ENCODE data around the gene MYL10. TPM values are rescaled to one million over a fixed set of nuclear protein-coding genes. Genes with fewer than 3 reads are reported as not detected.

Gene MYL10
- 0.30 TPM for polyA plus RNA-seq (2013, experiment 1 of 2)
- polyA plus RNA-seq (2013, experiment 2 of 2) = not detected

DNA sequence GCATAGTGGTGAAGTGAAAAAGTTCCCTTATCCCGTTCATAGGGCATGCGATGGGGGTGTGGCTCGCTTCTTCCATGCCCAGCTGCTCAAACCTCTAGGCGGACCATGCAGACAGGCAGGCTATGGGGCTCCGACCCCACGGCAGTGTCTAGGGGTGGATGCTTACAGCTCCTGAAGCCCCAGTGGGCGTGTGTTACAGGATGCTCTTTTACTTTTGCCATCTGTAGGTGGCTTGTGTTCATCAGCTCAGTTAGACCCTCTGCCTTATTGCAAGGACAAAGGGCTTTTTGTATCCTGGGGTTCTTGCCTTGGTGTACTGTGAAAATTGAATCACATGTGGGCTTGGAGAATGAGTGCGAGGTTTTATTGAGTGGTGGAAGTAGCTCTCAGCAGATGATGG, at the start of gene MYL10:
MYL10 (minus strand) TSS at position 126 of the 400 bp plus-strand sequence. CDS start 178 bp downstream, outside the sequence.
- H3K4me3 ChIP-seq (ENCODE audit: low read length) = no peak within 1 kb of the TSS
- 0 out of 2 replicates have a peak, but pooled peaks cover 5% of the 10 kb centered on the region for H3K9me3 ChIP-seq (ENCODE audit: insufficient read depth, low read depth, low read length)
- H3K36me3 ChIP-seq (ENCODE audit: insufficient read depth, low read length) = no peaks in the 10 kb centered on the region
- H3K27ac ChIP-seq (ENCODE audit: low read depth, low read length) = no peak within 1 kb of the TSS
- no peak within 1 kb of the TSS for H3K9ac ChIP-seq (ENCODE audit: low read depth, low read length)
- peaks cover 17% of the 10 kb centered on the region for H3K4me1 ChIP-seq (ENCODE audit: insufficient read depth, low read length)
- 89% methylated on average over 8 of the region's 8 CpGs for WGBS
- no peaks in the 10 kb centered on the region for H3K27me3 ChIP-seq (ENCODE audit: insufficient read depth, low read length)

DNA sequence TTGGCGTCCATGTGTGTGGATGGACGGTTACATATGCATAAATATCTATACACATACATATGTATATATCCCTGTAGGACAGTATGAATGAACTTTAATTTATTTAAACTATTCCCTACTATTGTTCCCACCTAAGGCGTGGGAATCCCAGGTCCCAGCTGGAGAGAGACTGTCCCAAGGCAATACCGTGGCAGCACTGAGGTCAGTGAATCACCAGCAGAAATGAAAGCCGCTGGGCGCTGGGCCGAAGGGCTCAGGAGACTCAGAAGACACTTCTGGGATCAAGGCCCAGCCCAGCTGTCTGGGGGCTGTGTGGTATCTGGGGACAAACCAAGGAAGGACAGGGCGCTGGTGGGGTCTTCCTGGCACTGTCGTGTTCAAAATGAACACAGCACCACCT, 49.6 kb upstream of the MYL10 start:
- H3K27me3 ChIP-seq (ENCODE audit: insufficient read depth, low read length) = no peaks in the 10 kb centered on the region
- WGBS = 84% methylated on average over 7 of the region's 9 CpGs
- H3K27ac ChIP-seq (ENCODE audit: low read depth, low read length) = no peak overlapping the region
- no peaks in the 10 kb centered on the region for H3K9me3 ChIP-seq (ENCODE audit: insufficient read depth, low read depth, low read length)
- no peak overlapping the region for H3K4me3 ChIP-seq (ENCODE audit: low read length)
- no peak overlapping the region for H3K9ac ChIP-seq (ENCODE audit: low read depth, low read length)
- H3K4me1 ChIP-seq (ENCODE audit: insufficient read depth, low read length) = peaks cover 11% of the 10 kb centered on the region; the same call in 1 of the 2 replicates
- no peaks in the 10 kb centered on the region for H3K36me3 ChIP-seq (ENCODE audit: insufficient read depth, low read length)

DNA sequence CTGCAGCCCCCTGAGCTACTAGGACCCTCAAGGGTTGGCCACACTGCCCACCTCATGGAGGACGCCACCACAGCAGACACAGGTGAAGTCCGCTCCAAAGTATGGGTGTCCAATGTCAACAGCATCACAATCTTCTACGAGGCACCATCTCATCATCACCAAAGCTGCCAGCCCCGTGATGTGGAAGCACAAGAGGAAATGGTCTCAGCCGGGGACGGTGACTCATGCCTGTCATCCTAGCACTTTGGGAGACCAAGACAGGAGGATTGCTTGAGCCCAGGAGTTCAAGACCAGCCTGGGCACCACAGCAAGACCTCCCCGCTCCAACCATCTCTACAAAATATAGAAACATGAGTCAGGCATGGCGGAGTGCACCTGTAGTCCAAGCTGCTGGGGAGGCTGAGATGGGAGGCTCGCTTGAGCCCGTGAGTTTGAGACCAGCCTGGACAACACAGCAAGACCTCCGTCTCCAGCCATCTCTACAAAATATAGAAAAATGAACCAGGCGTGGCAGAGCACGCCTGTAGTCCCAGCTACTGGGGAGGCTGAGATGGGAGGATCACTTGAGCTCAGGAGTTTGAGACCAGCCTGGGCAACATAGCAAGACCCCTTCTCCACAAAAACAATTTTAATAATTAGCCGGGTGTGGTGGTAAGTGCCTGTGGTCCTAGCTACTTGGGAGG, 48.8 kb upstream of the MYL10 start:
- Histone ChIP-seq H3K27me3 (ENCODE audit: insufficient read depth, low read length) (no peaks in the 10 kb centered on the region), H3K9ac (ENCODE audit: low read depth, low read length) (no peak overlapping the region), H3K4me1 (ENCODE audit: insufficient read depth, low read length) (peaks cover 11% of the 10 kb centered on the region; the same call in 1 of the 2 replicates), H3K27ac (ENCODE audit: low read depth, low read length) (no peak overlapping the region), H3K4me3 (ENCODE audit: low read length) (no peak overlapping the region), H3K9me3 (ENCODE audit: insufficient read depth, low read depth, low read length) (no peaks in the 10 kb centered on the region), H3K36me3 (ENCODE audit: insufficient read depth, low read length) (no peaks in the 10 kb centered on the region)
- WGBS = 90% methylated on average over 14 of the region's 14 CpGs

DNA sequence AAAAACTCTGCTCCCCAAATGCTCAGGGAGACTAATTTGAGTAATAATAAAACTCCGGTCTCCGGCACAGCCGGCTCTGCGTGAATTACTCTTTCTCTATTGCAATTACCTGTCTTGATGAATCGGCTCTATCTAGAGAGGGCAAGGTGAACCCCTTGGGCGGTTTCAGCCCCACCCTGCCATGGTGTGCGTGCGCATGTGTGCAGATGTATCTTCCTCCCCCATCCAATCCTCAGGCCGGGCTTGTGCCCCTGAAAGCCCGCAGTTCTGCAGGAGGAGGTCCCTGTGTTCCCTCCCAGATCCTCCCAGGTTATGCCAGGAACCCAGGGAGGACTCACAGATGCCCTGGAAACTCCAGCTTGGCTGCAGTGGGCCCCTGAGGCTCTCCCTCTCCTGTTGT, 48.3 kb upstream of the MYL10 start:
- WGBS = 81% methylated on average over 10 of the region's 10 CpGs
- no peaks in the 10 kb centered on the region for H3K36me3 ChIP-seq (ENCODE audit: insufficient read depth, low read length)
- no peak overlapping the region for H3K4me3 ChIP-seq (ENCODE audit: low read length)
- H3K4me1 ChIP-seq (ENCODE audit: insufficient read depth, low read length) = peaks cover 11% of the 10 kb centered on the region; the same call in 1 of the 2 replicates
- H3K9ac ChIP-seq (ENCODE audit: low read depth, low read length) = no peak overlapping the region
- no peaks in the 10 kb centered on the region for H3K9me3 ChIP-seq (ENCODE audit: insufficient read depth, low read depth, low read length)
- no peak overlapping the region for H3K27ac ChIP-seq (ENCODE audit: low read depth, low read length)
- no peaks in the 10 kb centered on the region for H3K27me3 ChIP-seq (ENCODE audit: insufficient read depth, low read length)

DNA sequence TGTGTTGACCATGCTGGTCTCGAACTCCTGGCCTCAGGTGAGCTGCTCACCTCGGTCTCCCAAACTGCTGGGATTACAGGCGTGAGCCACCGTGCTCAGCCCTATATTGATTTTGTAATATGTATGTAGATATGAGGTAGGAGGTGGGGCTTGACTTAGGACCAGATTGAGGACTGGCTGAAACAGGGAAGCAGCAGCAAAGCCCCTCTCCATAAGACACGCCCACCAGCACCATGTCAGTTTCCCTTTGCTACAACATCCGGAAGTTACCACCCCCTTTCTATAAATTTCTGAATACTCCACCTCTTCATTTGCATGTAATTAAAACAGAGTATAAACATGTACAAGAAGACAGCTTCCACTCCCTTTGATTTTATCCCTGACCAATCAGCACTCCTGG, 47.9 kb upstream of the MYL10 start:
- Histone ChIP-seq H3K27me3 (ENCODE audit: insufficient read depth, low read length) (no peaks in the 10 kb centered on the region), H3K27ac (ENCODE audit: low read depth, low read length) (no peak overlapping the region), H3K9me3 (ENCODE audit: insufficient read depth, low read depth, low read length) (no peaks in the 10 kb centered on the region), H3K9ac (ENCODE audit: low read depth, low read length) (no peak overlapping the region), H3K36me3 (ENCODE audit: insufficient read depth, low read length) (no peaks in the 10 kb centered on the region), H3K4me1 (ENCODE audit: insufficient read depth, low read length) (peaks cover 11% of the 10 kb centered on the region; the same call in 1 of the 2 replicates), H3K4me3 (ENCODE audit: low read length) (no peak overlapping the region)
- WGBS = 81% methylated on average over 6 of the region's 6 CpGs

DNA sequence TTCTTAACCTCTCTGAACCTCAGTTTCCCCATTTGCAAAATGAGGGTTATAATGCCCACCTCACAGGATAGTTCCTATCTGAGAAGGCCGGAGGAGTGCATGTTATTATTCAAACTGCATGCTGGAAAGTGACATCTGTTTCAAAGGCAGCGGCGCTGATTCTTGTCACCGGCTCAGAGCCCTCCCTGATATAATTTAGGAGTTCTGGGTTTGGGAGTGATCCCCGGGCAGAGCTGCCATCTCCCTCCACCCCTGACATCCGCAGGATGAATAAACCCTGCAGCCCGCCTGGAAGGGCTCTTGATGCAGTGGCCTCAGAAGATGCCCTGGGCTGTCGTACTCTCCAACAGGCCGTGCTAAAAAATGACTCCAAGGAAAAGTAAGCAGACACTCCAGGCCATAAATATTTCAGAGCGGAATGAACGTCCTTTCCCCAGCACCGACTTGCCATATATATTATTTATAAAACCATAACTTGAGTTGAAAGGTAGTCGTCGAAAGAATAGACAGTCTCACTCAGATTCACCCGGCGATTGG, 47.0 kb upstream of the MYL10 start:
- H3K9me3 ChIP-seq (ENCODE audit: insufficient read depth, low read depth, low read length) = no peaks in the 10 kb centered on the region
- no peak overlapping the region for H3K27ac ChIP-seq (ENCODE audit: low read depth, low read length)
- no peak overlapping the region for H3K4me3 ChIP-seq (ENCODE audit: low read length)
- WGBS = 95% methylated on average over 14 of the region's 16 CpGs
- H3K36me3 ChIP-seq (ENCODE audit: insufficient read depth, low read length) = no peaks in the 10 kb centered on the region
- no peak overlapping the region for H3K9ac ChIP-seq (ENCODE audit: low read depth, low read length)
- peaks cover 14% of the 10 kb centered on the region; the same call in 1 of the 2 replicates for H3K4me1 ChIP-seq (ENCODE audit: insufficient read depth, low read length)
- no peaks in the 10 kb centered on the region for H3K27me3 ChIP-seq (ENCODE audit: insufficient read depth, low read length)

DNA sequence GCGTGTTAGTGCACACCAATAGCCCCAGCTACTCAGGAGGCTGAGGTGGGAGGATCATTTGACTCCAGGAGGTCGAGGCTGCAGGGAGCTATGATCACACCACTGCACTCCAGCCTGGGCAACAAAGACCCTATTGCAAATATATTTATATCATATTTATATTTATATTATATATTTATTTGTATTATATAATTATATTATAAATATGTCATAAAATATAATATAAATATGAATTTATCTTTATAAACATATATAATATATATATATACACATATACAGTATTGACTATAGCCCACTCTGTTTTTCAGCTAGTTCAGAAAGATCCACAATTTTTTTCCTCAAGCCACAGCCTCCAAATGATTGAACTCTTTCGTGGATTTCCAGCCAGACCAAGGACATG, 45.3 kb upstream of the MYL10 start:
- 81% methylated on average over 3 of the region's 3 CpGs for WGBS
- Histone ChIP-seq H3K9me3 (ENCODE audit: insufficient read depth, low read depth, low read length) (no peaks in the 10 kb centered on the region), H3K36me3 (ENCODE audit: insufficient read depth, low read length) (no peaks in the 10 kb centered on the region), H3K27ac (ENCODE audit: low read depth, low read length) (no peak overlapping the region), H3K4me3 (ENCODE audit: low read length) (no peak overlapping the region), H3K9ac (ENCODE audit: low read depth, low read length) (no peak overlapping the region), H3K27me3 (ENCODE audit: insufficient read depth, low read length) (no peaks in the 10 kb centered on the region), H3K4me1 (ENCODE audit: insufficient read depth, low read length) (peaks cover 14% of the 10 kb centered on the region; the same call in 1 of the 2 replicates)

DNA sequence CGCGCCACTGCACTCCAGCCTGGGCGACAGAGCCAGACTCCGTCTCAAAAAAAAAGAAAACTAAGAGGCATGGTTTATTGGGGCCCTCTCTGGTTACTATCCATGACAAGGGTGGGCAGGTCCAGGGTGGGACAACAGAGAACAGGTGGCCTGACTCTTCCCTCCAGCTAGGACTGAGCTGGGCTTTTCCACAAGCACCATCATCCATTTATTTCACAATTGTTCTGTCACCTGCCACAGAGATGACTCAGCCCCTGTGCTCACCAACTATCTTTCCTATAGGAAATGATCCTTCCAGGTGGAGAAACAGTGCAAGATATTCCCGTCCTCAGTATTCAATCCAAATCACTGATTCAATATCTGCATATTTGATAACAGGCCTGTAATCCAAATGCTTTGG, 44.9 kb upstream of the MYL10 start:
- Histone ChIP-seq H3K27ac (ENCODE audit: low read depth, low read length) (no peak overlapping the region), H3K4me3 (ENCODE audit: low read length) (no peak overlapping the region)
- WGBS = 90% methylated on average over 5 of the region's 5 CpGs

DNA sequence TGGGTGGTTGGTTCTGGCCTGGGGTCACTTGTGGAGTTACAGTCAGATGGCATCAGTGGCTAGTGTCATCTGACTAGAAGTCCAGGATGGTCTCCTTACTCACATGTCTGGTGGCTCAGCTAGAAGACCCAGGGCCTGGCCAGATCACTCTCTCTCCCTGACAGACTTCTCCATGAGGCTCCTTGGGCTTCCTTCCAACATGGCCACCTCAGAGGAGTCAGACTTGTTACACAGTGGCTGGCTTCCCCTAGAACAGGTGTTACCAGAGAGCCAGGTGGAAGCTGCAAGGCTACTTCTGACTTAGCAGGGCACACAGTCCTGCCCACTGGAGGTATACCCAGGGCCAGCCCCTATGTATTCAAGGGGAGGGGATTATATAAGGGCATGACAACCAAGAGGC, 44.2 kb upstream of the MYL10 start:
- Histone ChIP-seq H3K4me3 (ENCODE audit: low read length) (no peak overlapping the region), H3K4me1 (ENCODE audit: insufficient read depth, low read length) (peaks cover 14% of the 10 kb centered on the region; the same call in 1 of the 2 replicates), H3K36me3 (ENCODE audit: insufficient read depth, low read length) (no peaks in the 10 kb centered on the region), H3K9ac (ENCODE audit: low read depth, low read length) (no peak overlapping the region), H3K9me3 (ENCODE audit: insufficient read depth, low read depth, low read length) (no peaks in the 10 kb centered on the region), H3K27me3 (ENCODE audit: insufficient read depth, low read length) (no peaks in the 10 kb centered on the region), H3K27ac (ENCODE audit: low read depth, low read length) (no peak overlapping the region)

More for the DNA sequence above, 44.9 kb upstream of the MYL10 start:
- H3K9me3 ChIP-seq (ENCODE audit: insufficient read depth, low read depth, low read length) = no peaks in the 10 kb centered on the region
- H3K36me3 ChIP-seq (ENCODE audit: insufficient read depth, low read length) = no peaks in the 10 kb centered on the region
- no peaks in the 10 kb centered on the region for H3K27me3 ChIP-seq (ENCODE audit: insufficient read depth, low read length)
- H3K9ac ChIP-seq (ENCODE audit: low read depth, low read length) = no peak overlapping the region
- peaks cover 14% of the 10 kb centered on the region; the same call in 1 of the 2 replicates for H3K4me1 ChIP-seq (ENCODE audit: insufficient read depth, low read length)

DNA sequence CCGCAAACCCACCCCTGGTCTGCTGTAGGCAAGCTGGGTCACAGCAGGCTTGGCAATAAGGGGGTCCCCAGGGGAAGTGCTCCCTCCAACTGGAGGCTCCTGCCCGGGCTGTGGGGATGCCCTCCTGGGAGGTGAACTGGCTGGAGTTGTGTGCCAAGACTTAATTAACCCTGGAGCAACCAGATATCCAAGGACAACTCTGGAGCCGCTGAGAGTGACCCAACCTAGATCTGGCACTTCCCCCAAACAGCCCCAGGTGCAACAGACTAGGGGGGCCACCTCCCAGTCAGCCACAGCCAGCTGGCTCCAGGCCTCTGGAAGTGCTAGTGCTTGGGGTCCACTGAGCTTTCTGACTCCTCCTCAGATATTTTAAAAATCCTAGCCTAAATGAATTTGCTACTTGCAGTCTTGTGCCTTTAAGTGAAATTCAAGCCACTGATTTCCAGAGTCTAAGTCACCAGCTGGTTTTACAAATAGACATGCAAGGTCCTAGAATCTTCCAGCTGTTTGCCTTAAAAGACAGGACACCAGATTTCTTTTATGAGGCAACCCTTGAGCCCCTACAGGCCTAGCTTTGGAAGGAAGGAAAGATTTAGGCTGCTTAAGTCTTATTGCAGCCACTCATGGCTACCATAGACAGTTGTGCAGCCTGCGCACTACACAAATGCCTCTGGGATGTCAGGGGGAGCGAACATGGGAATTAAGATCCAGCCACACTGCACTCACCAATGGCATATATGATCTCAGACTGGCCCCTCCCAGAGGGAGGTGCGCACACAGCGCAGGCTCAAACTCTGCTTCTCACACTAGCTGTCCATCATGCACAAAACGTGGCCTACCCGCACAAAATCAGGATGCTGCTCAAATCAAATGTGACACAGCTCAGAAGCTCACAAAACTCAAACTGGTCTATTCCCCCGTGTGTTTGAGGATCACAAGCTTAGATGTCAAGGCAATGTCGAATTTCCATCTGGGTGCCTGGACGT, 42.6 kb upstream of the MYL10 start:
- 87% methylated on average over 12 of the region's 12 CpGs for WGBS
- H3K9me3 ChIP-seq (ENCODE audit: insufficient read depth, low read depth, low read length) = no peaks in the 10 kb centered on the region
- 0 out of 2 replicates have a peak, but pooled peaks cover 3% of the 10 kb centered on the region for H3K4me1 ChIP-seq (ENCODE audit: insufficient read depth, low read length)
- no peak overlapping the region for H3K4me3 ChIP-seq (ENCODE audit: low read length)
- H3K36me3 ChIP-seq (ENCODE audit: insufficient read depth, low read length) = no peaks in the 10 kb centered on the region
- H3K9ac ChIP-seq (ENCODE audit: low read depth, low read length) = no peak overlapping the region; the same call in 1 of the 2 replicates
- no peak overlapping the region for H3K27ac ChIP-seq (ENCODE audit: low read depth, low read length)
- no peaks in the 10 kb centered on the region for H3K27me3 ChIP-seq (ENCODE audit: insufficient read depth, low read length)

DNA sequence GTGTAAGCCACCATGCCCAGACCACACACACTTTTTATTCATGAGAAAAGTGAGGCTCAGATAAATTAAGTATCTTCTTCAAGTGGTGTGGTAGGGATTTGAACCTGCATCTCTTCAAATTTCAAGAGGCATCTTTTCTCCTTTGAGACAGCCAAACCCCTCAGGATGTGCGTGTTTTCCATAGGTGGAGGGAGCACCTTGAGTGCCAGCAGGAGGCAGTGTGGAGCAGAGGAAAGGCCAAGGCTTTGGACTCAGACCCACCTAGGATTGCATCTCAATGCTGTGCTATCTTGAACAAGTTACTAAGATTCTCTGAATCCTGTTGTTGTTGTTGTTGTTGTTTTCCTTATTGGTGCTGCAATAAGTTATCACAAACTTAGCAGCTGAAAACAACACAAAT, 40.2 kb upstream of the MYL10 start:
- 77% methylated on average over 1 of the region's 1 CpG for WGBS
- Histone ChIP-seq H3K36me3 (ENCODE audit: insufficient read depth, low read length) (no peaks in the 10 kb centered on the region), H3K4me3 (ENCODE audit: low read length) (no peak overlapping the region), H3K9me3 (ENCODE audit: insufficient read depth, low read depth, low read length) (no peaks in the 10 kb centered on the region), H3K27ac (ENCODE audit: low read depth, low read length) (no peak overlapping the region), H3K27me3 (ENCODE audit: insufficient read depth, low read length) (no peaks in the 10 kb centered on the region), H3K9ac (ENCODE audit: low read depth, low read length) (no peak overlapping the region), H3K4me1 (ENCODE audit: insufficient read depth, low read length) (peaks cover 8% of the 10 kb centered on the region)
